Measurements from ENCODE around the gene TRAFD1.

GRCh38 chr12:112161711-112162110, 36.4 kb downstream of the TRAFD1 start:
- TF ChIP-seq CTCF (IDR thresholded peaks at IDR 0.05; ENCODE audit: borderline replicate concordance, extremely low read depth, low read length, poor library complexity, severe bottlenecking) (no peak), EZH2 (IDR thresholded peaks at IDR 0.05; ENCODE audit: borderline replicate concordance, low read depth, low read length, severe bottlenecking) (no peak)

All from DND-41 (cell line).